ENCODE data around the gene UTS2B.
A peak's percentile ranks its signal among the peaks of the same experiment; 100 is the strongest.

The UTS2B gene

DNA sequence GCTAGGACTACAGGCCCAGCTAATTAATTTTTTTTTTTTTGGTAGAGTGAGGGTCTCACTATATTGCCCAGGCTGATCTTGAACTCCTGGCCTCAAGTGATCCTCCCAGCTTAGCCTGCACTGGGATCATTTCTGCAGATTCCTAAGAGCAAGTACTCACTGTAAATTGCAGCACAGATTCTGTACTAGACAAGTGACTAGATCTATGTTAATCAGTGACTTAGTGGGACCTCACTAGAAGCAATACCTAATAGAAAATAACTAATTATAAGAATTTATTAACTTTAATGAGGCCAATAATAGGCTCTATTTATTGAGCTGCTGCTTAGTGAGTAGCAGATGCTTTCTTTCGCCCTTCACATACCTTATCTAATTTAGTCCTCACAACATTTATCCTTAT, 10.6 kb upstream of the UTS2B start:
- peaks cover 5% of the 10 kb centered on the region for H3K36me3 Mint-ChIP-seq

DNA sequence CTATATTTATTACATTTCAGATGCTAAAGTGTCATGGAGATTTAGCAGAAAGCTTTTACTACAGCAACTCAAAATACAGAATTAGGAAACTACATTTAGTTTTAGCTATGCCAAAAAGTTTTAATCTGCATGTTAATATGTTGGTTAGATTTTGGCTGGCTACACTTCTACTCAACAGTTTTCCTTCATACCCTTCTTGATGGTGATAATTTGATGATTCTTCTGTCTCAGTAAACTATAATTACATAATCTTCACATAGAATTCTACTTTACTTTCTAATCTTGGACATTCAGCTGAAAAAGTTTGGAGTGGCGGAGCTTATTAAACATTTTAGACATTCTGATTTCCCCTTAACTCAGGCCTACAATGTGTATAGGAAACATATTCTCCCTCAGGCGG, 10.0 kb upstream of the UTS2B start:
- H3K4me1 Mint-ChIP-seq = peaks cover 99% of the 10 kb centered on the region
- peak overlapping the region; percentile 91 for H3K27ac Mint-ChIP-seq
- ATAC-seq = no peak
- peaks cover 5% of the 10 kb centered on the region for H3K36me3 Mint-ChIP-seq
- no peak overlapping the region for H3K4me3 Mint-ChIP-seq
- H3K9me3 Mint-ChIP-seq = no peaks in the 10 kb centered on the region
- no peaks in the 10 kb centered on the region for H3K27me3 Mint-ChIP-seq

More for the DNA sequence above, 10.6 kb upstream of the UTS2B start:
- Mint-ChIP-seq H3K9me3 (no peaks in the 10 kb centered on the region), H3K27ac (peak overlapping the region; percentile 91), H3K27me3 (no peaks in the 10 kb centered on the region), H3K4me1 (peaks cover 99% of the 10 kb centered on the region), H3K4me3 (no peak overlapping the region)
- ATAC-seq = no peak

DNA sequence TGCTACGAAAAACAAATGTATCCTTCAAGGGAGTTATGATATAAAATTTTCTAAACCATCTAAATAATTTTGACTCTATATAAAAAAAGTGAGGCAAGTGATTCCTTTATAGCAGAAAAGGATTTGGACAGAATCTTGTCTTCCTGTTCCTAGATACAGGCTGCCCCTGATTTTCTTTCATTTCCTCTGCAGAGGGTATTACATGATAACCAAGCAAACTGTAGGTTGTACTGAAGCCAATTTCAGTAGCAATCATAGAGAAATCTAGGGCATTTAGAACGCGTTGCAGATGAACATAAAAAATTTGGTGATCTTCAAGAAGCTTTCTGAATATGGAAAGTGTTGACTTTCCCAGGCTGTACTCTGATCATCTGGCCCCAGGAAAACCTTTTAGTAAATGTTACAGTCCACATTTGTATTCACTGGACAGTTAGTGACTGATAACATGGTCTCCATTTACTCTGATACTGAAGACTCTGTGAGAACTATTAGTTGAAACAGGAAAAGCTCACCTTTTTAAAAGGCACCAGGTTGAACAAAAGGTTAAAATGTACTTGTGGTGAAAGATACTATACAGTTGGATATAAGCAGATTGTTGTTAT, 9.1 kb upstream of the UTS2B start:
- Mint-ChIP-seq H3K27me3 (no peaks in the 10 kb centered on the region), H3K9me3 (no peaks in the 10 kb centered on the region), H3K4me3 (no peak overlapping the region), H3K27ac (peak overlapping the region; percentile 91), H3K4me1 (peaks cover 96% of the 10 kb centered on the region), H3K36me3 (peaks cover 5% of the 10 kb centered on the region)
- ATAC-seq = no peak

DNA sequence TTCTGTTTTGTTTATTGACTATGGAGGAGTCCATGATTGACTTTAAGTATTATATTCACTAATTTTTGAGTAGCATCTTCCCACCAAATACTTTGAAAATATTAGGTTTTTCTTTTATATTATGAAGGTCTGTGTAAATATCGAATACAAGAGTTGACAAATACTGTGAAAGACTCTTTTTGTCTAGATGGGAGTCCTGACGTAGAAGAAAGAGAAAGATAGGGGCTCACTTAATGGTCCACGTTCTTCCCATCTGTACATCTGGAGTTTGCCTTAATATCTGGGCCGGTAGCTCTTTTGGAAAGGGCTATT, 7.8 kb upstream of the UTS2B start:
- Mint-ChIP-seq H3K36me3 (peaks cover under 1% of the 10 kb centered on the region), H3K4me1 (peaks cover 91% of the 10 kb centered on the region), H3K4me3 (peak overlapping the region; percentile 75), H3K27ac (peak overlapping the region; percentile 91), H3K9me3 (no peaks in the 10 kb centered on the region), H3K27me3 (no peaks in the 10 kb centered on the region)
- no peak for ATAC-seq

DNA sequence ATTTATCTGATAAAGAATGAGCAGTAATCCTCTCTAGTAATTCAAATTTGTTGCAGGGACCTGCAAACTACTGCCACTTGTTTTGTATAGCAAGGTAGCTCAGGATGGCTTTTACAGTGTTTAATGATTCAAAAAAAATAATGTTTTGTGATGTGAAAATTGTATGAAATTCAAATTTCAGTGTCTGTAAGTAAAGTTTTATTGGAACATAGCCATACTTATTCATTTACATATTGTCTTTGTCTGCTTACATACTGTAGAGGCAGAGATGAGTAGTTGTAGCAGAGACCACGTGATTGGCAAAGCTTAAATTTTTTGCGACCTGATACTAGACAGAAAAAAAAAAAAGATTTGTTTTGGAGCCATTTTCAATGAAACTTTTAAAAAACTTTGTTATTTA, 6.5 kb upstream of the UTS2B start:
- Mint-ChIP-seq H3K27ac (peak overlapping the region; percentile 91), H3K4me1 (peaks cover 91% of the 10 kb centered on the region), H3K36me3 (peaks cover 5% of the 10 kb centered on the region), H3K9me3 (no peaks in the 10 kb centered on the region), H3K4me3 (peak overlapping the region; percentile 75), H3K27me3 (no peaks in the 10 kb centered on the region)
- ATAC-seq = peak; percentile 77

DNA sequence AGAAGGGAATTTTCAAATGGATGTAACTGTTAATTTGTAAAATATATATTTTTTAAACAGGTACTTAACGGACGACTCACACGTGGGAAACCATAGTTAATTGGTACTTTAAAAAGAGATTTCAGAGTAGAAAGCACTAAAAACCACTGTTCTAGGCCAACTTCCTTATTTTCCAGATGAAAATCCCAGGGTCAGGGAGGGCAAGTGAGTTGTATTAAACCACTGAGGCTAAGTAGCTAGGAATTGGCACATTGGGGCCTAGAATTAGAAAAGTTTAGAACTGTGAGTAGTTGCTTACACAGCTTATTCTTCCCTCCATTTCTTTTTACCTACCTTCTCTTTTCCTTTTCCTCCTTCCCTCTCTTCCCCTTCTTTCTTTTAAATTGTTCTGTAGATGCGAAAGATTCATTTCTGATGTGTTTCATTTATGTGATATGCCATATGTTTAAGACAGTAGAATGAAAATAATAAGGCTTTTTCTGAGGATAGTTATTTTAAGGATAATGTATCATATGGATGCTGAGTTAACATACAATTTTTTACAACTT, 4.1 kb upstream of the UTS2B start:
- no peak for ATAC-seq
- Mint-ChIP-seq H3K4me3 (peak overlapping the region; percentile 58), H3K27ac (peak overlapping the region; percentile 91), H3K4me1 (peaks cover 81% of the 10 kb centered on the region), H3K9me3 (no peaks in the 10 kb centered on the region), H3K36me3 (peaks cover 14% of the 10 kb centered on the region), H3K27me3 (no peaks in the 10 kb centered on the region)

DNA sequence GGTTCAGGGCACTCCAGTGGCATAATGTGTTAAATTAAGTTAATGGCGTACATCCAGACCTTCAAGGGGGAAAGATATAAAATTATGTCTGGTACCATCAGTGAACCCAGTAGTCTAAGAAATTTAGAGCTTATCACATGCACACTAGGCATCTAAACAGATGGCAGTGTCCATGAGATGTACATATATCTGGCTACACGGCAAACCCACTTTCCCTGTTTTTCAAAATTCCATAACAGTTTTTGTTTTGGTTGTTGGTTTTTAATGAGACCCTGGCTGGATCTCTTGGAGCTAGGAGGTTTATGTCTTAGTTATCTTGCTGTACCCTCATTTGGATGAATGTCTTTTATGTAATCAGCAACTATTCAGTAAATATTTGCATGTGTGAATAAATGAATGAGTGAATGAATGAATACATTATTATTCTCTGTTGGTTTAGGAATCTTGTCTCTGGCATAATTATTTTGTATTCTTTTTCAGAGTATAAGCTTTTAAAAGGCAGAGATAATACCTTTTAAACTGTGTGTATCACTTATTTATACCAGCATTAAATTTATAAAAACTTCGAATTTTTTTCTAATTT, 3.1 kb upstream of the UTS2B start:
- Mint-ChIP-seq H3K36me3 (peaks cover 14% of the 10 kb centered on the region), H3K4me3 (peak overlapping the region; percentile 86), H3K27ac (peak overlapping the region; percentile 91), H3K4me1 (peaks cover 78% of the 10 kb centered on the region), H3K9me3 (no peaks in the 10 kb centered on the region), H3K27me3 (no peaks in the 10 kb centered on the region)
- ATAC-seq = no peak

DNA sequence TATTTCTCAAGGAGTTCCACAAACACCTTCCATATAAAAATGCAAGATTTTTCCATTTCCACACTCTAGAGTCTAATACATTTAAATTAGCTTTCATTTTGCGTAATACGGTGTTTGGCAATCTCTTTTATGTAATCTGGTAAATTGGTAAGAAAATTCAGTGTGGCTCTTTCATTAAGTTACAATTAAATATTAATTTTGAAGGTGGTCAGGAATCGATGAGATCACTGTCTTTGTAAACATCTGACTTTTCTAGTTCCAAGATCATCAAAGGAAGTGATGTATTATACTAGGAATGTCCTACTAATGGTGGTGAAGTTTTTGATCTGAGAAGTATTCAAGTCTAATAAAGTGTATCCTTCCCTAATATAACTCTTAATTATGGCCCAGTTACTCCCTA, 1.1 kb upstream of the UTS2B start:
- ATAC-seq = no peak
- peak overlapping the region; percentile 91 for H3K27ac Mint-ChIP-seq
- H3K4me3 Mint-ChIP-seq = peak overlapping the region; percentile 86
- no peaks in the 10 kb centered on the region for H3K27me3 Mint-ChIP-seq
- peaks cover 14% of the 10 kb centered on the region for H3K36me3 Mint-ChIP-seq
- no peaks in the 10 kb centered on the region for H3K9me3 Mint-ChIP-seq
- H3K4me1 Mint-ChIP-seq = peaks cover 63% of the 10 kb centered on the region

DNA sequence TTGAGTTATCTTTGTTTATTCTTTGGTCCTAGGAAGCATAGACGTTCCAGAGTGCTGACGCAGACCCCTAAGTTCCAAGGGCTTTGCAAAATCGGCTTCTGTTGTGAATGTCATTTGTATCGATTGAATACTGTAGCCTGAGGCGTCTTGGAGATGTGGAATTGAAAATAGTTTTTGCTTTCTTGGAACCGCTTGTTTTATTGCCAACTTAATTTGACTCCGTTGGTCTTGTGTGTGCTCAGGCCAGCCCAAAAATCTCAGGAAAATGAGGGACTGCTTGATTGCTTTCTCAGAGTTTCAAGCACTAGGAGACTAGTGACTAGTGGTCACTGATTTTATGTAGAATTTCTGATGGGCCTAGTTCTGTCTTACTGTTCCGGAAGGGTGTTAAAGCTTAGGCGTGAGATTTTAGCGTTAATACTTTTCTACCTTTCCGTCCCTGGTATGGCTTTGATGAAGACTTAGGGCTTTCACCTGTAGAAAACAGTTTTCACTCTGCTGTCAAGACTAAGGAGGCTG, 263 bp upstream of the UTS2B start:
- Mint-ChIP-seq H3K27ac (peak overlapping the region; percentile 91), H3K4me3 (peak overlapping the region; percentile 86), H3K27me3 (no peaks in the 10 kb centered on the region), H3K36me3 (peaks cover 14% of the 10 kb centered on the region), H3K9me3 (no peaks in the 10 kb centered on the region), H3K4me1 (peaks cover 55% of the 10 kb centered on the region)
- ATAC-seq = no peak

DNA sequence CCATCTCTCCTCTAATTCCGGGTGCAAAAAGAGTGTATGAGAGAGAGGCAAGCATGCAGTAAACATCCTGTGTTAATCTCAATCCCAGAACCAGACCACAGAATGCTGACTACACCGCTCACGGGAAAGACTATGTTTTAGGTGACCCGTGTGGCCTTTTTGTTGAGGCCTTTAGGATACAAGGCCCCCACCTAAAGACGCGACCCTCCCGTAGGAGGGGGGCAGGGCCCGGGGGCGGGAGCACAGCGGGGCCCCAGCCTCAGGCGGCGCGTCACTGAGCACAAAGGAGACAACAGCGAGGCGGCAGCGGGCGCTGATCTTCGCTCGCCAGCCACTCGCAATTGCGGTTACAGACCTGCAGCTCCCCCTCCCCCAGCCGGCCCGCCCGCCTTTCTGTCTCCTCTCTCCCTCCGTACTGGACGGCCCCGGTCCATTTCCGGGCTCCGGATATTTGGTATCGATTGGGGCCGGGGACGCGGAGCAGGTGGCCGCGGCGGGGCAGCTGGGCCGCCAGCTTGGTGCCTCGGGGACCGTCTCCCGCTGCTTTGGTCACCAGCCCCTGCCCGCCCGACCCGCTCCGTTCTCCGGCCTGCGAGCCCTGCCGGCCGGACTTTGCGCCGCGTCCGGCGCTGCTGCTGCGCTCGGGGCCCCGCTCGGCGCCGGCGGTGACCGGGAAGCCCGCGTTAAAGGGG, 1.2 kb downstream of the UTS2B start, which contains the start of gene CCDC50:
CCDC50 (plus strand) TSS at position 433 of the 692 bp plus-strand sequence. CDS start 281 bp downstream, outside the sequence.
- H3K4me3 Mint-ChIP-seq = peak within 1 kb of the TSS; percentile 86
- ATAC-seq = peak; percentile 91
- no peaks in the 10 kb centered on the region for H3K9me3 Mint-ChIP-seq
- H3K4me1 Mint-ChIP-seq = peaks cover 43% of the 10 kb centered on the region
- H3K36me3 Mint-ChIP-seq = peaks cover 14% of the 10 kb centered on the region
- H3K27ac Mint-ChIP-seq = peak within 1 kb of the TSS; percentile 91
- no peaks in the 10 kb centered on the region for H3K27me3 Mint-ChIP-seq

DNA sequence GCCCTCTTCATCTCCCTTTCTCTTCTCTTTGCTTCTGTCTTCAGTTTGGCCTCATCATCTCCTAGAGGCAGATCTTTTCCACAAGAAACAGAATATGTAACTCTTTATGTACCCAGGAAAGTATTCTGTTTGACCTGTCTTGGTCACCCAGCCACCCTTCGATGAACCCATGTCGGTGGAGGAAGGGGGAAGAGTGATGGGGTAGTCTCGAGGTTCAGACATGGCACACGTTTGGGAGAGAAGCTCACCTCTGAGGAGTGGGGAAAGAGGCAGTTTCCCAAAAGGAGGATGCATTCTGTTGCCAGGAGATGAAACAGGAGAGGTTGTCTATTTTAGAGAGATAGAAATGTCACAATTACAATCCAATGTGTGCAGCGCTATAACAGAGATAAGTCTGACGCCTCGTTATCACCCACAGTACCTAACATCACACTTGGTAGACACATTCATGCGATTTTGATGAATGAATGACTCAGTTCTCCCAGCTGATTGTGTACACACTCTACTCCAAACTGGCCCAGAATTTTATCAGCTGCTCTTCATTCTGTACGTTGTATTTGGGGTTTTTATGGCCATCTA, 1.9 kb downstream of the UTS2B start:
- Mint-ChIP-seq H3K36me3 (peaks cover 14% of the 10 kb centered on the region), H3K27ac (peak overlapping the region; percentile 91), H3K27me3 (no peaks in the 10 kb centered on the region), H3K9me3 (no peaks in the 10 kb centered on the region), H3K4me1 (peaks cover 39% of the 10 kb centered on the region), H3K4me3 (peak overlapping the region; percentile 86)
- ATAC-seq = no peak

DNA sequence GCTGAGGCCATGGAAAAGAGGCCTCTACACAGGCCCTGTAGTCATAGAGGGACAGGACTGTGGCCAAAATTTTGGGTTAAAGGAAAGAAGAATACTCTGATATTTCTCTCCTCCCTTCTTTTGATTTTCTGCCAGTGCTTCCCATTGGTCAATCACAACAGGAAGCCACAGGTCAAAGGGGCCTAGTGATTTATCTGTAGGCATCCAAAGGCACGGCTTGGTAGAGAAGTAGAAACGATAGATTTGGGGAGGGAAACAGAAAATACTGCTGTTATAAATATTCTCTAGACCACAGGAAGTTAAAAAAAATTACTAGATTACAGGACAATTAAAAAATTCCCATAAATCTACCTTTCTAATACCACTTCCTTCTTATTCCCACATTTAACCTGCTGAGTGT, 2.8 kb downstream of the UTS2B start:
- H3K36me3 Mint-ChIP-seq = peaks cover 8% of the 10 kb centered on the region
- H3K27me3 Mint-ChIP-seq = no peaks in the 10 kb centered on the region
- H3K9me3 Mint-ChIP-seq = no peaks in the 10 kb centered on the region
- H3K4me1 Mint-ChIP-seq = peaks cover 32% of the 10 kb centered on the region
- ATAC-seq = no peak
- peak overlapping the region; percentile 28 for H3K27ac Mint-ChIP-seq
- no peak overlapping the region for H3K4me3 Mint-ChIP-seq

DNA sequence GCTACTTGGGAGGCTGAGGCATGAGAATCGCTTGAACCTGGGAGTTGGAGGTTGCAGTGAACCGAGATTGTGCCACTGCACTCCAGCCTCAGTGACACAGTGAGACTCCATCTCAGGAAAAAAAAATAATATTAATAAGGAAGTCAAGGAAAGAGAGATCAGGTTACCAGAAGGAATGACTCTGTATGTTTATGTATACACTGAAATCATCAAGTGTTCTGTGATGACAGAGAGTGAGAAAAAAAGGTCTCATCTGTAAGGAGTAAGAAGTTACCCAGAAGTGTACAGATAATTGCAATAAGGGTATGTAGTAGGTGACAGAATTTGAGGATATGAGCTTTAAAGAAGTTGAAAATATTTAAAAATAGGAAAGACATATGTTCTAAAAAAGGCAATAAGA, 5.4 kb downstream of the UTS2B start:
- peaks cover 11% of the 10 kb centered on the region for H3K4me1 Mint-ChIP-seq
- H3K36me3 Mint-ChIP-seq = no peaks in the 10 kb centered on the region
- H3K4me3 Mint-ChIP-seq = no peak overlapping the region
- H3K27me3 Mint-ChIP-seq = no peaks in the 10 kb centered on the region
- no peaks in the 10 kb centered on the region for H3K9me3 Mint-ChIP-seq
- H3K27ac Mint-ChIP-seq = no peak overlapping the region
- no peak for ATAC-seq

DNA sequence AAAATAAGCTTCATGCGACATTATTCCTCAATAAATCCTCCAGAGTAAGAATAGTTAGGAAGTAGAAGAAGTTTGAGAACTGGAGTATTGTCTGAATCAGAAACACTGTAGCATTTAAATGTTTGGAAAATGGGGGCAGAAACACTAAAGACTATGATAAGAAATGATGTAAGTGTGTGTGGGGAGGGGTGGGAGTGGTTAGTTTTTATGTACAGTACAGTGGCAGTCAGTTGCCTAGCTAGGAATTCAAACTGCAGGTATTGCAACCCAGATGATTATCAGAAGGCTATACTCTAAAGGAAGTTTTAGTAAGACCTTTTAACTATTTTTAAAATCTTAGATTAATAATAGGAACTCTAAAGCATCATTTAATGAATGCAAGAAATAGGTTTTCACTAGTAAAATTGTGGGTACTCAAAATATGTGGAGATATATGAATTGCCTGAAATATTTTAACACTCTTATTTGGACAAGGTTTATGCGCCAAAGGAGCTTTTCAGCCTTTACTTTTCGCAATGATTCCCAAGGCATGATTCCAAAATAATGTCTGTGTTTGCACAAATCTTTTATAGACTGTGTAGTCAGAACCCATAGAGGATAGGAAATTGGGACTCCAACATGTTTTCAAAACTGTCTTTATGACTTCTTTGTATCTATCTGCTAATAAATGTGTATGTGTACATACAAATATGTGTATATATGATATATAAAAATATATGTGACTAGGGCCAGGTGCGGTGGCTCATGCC, 9.1 kb downstream of the UTS2B start:
- Mint-ChIP-seq H3K4me3 (no peak overlapping the region), H3K9me3 (no peaks in the 10 kb centered on the region), H3K36me3 (no peaks in the 10 kb centered on the region), H3K27ac (no peak overlapping the region), H3K27me3 (no peaks in the 10 kb centered on the region), H3K4me1 (no peaks in the 10 kb centered on the region)
- no peak for ATAC-seq

DNA sequence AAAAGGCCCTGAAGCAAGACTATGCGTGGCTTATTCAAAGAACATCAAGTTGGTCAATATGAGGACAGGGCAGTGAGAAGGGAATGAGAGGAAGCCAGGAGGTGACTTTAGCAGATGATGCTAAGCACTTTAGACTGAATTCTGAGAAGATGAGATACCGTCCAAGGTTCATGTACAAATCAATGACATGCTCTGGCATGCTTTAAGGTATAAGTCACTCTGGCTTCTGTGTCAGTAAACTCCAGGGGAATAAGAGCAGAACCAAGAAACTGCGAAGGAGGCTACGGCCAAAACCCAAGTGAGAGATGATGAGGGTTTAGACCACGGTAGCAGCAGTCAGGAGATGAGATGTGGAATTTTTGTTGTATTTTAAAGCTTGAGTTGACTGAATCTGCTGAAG, 10.0 kb downstream of the UTS2B start:
- Mint-ChIP-seq H3K27ac (no peak overlapping the region), H3K36me3 (no peaks in the 10 kb centered on the region), H3K4me1 (no peaks in the 10 kb centered on the region), H3K27me3 (no peaks in the 10 kb centered on the region), H3K4me3 (no peak overlapping the region), H3K9me3 (no peaks in the 10 kb centered on the region)
- no peak for ATAC-seq
